ENCODE data around the gene OPN1SW.

The OPN1SW gene

GRCh38 chr7:128731184-128731583 is 44.4 kb downstream of the OPN1SW start:
- no peak for DNase-seq

- no peak for DNase-seq
Measured at GRCh38 chr7:128729494-128729893, 46.1 kb downstream of the OPN1SW start.

GRCh38 chr7:128728598-128728997 is 47.0 kb downstream of the OPN1SW start:
- no peak for DNase-seq

GRCh38 chr7:128727239-128727638 is 48.4 kb downstream of the OPN1SW start:
- DNase-seq: no peak

GRCh38 chr7:128726737-128727072 is 48.9 kb downstream of the OPN1SW start:
- DNase-seq: no peak

GRCh38 chr7:128726059-128726736 is 49.4 kb downstream of the OPN1SW start:
- peak; percentile 62 for DNase-seq

GRCh38 chr7:128725531-128725930 is 50.1 kb downstream of the OPN1SW start:
- DNase-seq: peak; percentile 24

GRCh38 chr7:128724743-128725142 is 50.9 kb downstream of the OPN1SW start:
- no peak for DNase-seq

Data from NCI-H2171 treated with DMSO at 0.1 percent for 48 hours (cell line).